Activated CD4-positive, CD25-positive, alpha-beta regulatory T cell treated with anti-CD3 and anti-CD28 coated beads, Interleukin-2, amount 50 U/mL, for 72 hours (primary cell): Measurements from ENCODE around the gene ROR2.
"Not testable (repeated sequence)": the region's sequence is repeated elsewhere in the genome, so short reads cannot be mapped to it uniquely, and the experiment has no call there.

Experiments
- DNase-seq: peaks from one replicate; pipeline ENCODE4 v3.0.0; 2021

The ROR2 gene

DNA sequence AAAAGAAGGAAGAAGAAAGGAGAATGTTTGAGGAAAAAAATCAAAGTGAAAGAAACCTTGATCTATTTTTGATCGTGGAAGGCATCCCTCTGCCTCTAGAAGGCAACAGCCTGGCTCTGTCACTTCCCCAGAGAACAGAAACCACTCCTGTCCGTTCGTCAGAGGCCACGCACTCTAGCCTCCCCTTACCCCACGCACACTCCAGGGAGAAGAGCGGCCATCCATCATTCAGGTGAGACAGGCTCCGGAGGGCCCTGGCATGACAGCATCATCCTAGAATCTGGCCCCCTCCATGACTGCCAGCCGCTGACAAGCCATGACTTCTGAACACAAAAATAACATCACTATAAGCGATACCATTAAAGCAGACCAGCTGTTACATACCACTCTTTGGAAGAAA lies 135.8 kb downstream of the ROR2 start:
- no peak for DNase-seq

DNA sequence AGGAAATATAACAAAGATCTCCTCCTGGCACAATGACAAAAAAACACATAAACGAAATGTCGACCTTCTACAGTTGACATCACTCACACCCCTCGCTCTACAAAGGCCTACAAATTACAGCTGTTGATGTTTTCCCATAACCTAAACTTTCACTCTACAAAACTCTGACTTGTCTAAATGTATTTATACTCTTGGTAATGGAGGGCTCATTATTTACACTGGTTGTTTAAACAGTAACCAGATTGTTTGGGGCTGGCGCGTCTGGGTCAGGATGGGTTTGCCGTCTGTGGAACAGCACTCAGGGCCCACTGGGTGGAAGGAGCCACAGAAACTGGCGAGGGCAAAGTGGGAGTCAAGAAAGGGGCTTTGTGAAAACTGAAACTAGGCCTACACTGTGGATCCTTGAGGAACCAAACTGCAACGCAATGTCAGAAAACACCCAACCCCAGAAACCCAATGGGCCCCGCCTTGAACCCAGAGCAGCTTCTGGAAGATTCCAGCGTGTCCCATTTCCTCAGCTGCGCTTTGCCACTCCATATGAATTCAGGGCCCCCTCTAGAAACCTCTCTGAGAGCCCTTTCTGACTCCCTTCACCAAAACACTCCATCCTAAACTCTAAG lies 136.7 kb downstream of the ROR2 start:
- no peak for DNase-seq

DNA sequence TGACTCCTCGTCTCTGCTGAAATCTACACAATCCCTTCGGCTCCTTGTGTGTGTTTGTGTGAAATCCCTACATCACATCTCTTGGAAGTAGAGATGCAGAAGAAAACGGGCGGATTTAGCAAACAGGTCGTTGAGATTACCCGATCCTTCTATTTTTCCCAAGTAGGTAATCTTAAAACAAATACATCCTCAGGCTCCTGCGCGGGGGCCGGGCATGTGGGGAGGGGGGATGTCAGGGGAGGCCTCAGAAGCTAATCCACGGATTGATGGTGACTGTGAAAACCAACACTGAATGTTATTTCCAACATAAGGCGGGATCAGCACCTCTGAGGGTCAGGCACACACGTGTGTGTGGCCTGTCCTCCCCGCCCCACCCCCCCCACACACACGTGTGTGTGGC lies 137.8 kb downstream of the ROR2 start:
- DNase-seq = no peak

DNA sequence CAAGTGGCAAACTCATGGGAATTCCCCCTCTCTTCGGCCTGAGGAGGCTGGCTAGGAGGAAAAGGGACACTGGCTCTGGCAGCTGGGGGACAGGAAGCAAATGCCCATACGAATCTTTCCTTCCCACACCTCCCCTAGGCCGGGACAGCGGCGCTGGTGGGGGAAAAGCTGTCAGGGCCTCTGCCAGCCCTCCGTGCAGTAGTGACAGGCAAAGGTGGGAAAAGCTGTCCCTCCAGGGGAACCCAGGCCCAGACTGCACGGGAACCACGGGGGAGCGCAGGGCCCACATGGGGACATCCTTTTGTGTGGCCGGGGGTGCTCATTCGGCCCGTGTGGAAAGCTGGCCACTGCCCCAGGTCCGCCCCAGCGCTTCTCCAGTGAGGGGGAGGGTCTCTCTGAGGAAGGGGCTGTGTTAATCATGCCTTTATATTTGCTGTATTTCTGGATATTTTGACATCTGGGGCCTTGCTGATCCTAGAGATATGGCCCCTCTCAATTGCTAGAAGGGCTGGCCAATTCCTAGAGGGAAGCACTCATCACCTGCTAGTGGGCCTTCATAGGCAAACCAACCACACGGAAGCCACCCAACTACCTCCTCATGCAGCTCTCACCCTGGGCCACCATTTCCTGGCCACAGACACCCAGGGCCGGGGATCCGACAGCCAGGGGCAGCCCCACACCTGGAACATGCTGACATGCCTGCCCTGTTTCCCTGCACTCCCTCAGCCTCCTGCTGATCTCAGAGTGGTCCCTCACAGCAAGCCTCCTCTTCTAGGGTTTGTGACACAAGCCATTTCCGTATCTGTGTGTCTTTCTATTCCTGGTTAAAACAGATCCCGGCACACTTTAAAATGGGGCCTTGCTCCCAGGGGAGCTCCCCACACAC lies 138.8 kb downstream of the ROR2 start:
- DNase-seq = no peak

DNA sequence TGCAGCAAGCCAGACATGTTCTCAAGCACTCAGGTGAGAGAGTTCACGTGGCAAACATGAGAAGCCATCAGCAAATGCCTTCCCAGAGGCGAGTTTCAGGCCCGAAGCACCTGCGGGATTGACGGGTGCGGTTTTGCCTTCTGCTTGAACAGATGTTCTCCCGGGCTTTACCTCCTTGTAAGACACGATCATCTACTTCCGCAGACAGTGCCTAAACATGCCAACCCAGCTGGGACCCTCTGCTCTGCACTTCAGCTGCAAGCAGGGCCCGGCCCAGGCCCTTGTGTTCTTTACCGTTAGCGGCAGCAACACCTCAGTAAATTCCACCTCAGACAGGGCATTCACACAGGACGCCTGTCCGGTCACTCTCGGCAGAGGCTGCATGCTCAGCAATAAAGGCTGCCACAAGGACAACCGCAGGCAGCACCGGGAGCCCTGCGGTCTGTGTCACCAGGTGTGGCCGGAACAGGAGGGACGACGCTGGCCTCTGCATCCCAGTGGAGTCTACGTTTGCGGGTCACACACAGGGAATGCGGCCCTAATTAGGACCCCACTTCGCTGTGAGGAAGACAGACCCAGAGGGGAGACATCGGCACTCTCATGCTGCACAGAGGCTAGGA lies 139.6 kb downstream of the ROR2 start:
- no peak for DNase-seq

DNA sequence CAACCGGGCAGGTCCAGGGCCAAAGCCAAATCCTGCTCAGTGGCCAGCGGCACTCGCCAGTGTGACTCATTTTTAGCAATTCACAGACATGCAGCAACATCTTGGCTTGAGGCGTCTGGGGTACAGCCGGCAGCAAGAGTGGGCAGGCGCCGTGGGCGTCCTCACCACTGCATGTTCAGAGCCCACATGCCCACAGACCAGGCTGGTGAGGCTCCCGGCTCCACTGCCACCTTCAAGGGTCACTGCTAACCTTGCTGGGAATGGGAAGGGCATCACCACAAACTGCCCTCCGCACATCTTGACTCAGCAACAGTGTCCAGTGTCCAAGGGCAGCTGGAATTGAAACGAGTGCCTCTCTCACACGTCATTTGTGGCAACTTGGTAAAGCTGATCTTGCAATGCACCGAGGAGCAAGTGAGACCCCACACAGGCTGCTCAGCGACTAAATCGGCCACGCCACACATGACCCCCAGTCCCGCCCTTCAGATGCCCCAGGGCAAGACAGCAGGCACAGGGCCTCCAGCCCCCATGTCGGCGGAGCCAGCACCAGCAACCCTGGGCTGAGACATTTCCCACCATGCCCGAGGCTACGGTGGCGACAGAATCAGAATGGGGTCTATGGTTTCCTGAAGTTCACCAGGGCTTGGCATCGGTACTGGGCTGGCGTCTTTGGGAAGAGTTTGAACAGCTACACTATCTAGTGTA lies 140.3 kb downstream of the ROR2 start:
- no peak for DNase-seq

DNA sequence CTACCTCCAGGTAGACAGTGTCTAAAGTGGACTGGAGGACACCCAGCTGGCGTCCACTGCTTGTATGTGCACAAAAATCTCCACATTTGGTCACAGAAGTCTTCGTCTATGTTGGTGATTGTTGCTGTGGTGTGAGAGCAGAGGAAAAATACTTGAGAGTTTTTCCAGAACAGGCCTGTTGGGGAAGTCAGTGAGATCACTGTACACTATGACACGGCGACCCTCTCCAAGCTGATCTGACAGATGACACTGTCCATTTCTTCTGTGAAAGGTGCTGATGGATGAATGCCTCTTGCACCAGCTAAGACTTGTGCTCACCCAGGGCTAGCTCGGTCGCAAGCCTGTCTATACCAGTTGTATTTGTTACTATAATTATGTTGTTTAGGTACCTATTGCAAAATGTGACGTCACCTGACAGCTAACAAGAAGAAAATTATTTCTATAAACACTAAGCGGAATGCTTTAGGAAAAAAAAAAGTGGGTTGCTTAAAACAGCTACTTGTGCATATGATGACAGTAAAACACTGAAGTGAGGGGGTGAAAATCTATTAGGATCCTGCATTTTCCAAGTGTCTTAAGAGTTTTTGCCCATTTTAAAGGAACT lies 142.3 kb downstream of the ROR2 start:
- DNase-seq = no peak

DNA sequence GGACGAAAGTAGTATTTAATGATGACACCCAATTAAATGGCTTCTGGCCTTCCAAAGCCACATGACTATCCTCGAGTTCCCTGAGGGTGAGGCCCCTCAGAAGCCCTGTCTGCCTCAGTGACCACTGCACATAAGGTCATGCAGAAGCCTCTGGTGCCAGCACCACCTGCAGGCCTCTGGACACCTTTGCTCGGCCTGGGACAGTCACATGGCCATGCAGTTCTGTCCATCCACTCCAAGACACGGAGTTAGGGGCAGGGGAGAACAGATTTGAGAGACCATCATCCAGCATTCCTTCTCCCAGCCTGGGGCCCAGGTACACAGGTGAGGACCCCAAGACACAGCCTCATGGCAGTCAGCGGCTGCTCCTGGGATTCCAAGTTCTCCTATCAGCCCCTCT lies 145.0 kb downstream of the ROR2 start:
- no peak for DNase-seq

DNA sequence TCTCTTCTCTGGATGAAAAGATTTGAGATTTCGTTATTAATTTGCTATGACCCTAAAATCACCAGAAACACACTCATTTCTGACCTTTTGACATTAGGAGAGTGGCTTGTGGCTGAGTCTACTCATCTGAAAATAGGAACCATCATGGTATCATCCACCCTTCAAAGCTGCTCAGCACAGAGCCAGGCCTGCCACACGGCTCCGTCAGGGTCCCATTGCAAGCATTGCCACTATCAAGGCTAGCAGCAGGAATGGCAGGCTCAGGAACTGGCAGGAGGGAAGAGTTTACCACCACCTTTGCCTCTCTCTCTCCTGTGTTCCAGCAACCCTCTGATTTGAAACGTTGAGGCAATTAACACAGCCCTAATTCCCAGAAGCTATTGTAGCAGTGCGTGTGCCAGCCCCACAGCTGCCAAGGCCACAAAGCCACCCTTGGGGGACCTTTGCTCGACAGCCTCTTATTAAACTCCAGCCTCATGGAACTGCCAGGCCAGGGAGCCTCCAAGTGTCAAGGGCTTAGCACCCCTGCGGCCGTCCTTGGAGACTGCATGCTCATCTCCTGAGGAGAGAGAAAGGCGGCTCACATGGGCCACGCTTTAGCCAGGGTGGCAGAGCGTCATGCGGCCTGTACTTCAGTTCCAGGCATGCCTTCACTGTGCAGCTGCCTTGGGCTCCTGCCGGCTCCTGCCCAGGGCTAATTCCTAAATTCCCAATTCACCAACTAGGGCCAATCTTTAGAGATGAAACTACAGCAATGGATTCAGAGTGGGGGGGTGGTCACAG lies 145.9 kb downstream of the ROR2 start:
- DNase-seq = no peak

DNA sequence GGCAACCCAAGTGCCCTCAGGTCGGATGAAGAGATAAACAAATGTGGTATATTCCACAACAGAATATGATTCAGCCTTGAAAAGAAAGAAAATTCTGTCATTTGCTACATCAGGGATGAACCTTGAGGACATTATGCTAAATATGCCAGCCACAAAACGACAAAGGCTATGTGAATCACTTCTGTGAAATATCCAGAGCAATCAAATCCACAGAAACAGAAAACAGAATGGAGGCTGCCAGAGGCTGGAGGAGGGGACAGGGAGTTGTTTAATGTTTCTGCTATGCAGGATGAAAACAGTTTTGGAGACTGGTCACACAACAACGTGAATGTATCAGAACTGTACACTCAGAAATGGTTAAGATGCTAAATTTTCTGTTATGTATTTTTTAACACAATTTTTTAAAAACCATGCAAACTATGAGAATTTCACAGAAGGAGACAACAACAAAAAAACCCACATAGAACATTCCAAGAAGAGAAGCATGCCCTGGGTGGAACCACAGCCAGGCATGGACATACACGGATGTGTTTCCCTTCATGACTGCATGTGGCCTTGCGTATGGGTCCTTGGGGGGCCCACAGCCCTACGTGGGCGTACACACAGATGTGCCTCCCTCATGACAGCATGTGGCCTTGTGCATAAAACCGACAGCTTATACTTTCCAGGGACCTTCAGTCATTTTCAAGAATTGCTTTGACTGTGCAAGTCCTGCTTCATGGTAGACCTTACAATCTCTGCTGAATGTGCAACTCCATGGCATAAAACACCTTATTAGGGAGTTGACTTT lies 146.7 kb downstream of the ROR2 start:
- DNase-seq = no peak

DNA sequence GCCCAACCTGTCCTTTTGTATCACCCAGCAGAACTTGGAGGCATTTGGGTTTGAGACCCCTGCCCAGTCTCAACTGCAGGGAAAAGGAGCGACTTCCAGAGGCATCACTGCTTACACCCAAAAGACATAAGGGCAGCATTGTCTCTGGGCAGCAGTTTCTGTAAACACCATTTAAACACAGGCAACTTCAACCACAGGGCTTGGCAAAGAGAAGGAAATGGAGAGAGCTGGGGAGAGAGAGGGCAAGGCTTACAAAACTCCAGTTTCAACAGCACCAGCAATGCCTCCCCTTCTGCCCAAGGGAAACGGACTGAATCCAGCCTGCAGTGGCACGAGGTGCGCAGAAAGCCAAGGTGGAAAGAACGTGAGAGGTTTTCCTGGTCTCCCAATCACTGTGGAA lies 147.6 kb downstream of the ROR2 start:
- DNase-seq = no peak

DNA sequence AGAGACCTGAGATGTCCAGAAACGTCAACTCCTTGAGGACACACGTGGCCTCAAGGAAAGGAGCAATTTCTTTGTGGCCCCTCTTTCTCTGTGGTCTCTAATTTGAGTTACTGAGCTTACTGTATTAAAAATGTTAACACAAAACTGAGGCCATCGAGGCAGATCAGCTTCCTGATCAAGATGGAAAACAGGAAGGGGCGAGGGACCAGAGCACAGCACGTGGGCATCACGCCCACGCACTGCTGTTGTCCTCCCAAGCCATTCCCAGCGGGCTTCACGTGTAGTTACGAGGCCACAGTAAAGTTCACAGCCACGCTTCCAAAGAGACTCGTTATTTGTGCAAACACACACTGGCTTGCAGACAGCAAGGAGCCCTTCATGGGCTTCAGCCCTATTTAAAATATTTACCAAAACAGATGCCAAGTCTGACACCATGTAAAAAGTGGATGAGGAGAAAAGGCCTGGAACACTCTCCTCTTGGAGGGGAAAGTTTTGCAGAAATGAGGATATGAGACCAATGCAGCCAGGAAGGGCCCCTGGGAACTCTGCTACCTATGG lies 149.5 kb downstream of the ROR2 start:
- no peak for DNase-seq

DNA sequence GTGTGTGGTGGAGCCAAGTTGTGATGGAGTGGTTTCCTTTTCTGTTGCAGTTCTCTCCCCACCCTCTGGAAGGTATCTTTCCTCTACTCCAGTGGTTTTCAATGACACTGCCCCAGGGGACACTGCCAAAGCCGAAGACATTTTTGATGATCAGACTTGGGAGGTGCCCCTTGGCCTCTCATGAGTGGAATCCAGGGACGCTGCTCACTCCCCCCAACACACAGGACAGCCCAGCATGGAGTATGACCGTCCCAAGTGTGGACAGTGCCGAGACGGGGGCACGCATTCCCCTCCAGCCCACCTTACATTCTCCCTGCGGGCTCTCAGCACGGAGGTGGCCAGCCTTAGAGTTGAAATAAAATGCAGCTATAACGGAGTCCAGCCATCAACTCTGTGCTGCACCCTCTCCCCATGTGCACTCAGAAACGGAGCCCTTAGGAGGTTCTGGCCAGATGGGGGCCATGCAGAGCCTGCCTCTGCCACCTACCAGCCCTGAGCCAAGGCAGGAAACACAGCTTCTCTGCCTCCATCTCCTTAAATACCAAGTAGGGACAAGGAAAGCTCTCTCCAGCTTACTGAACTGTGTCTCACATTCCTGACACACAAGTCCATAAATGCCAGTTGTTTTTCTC lies 150.8 kb downstream of the ROR2 start:
- DNase-seq = no peak

DNA sequence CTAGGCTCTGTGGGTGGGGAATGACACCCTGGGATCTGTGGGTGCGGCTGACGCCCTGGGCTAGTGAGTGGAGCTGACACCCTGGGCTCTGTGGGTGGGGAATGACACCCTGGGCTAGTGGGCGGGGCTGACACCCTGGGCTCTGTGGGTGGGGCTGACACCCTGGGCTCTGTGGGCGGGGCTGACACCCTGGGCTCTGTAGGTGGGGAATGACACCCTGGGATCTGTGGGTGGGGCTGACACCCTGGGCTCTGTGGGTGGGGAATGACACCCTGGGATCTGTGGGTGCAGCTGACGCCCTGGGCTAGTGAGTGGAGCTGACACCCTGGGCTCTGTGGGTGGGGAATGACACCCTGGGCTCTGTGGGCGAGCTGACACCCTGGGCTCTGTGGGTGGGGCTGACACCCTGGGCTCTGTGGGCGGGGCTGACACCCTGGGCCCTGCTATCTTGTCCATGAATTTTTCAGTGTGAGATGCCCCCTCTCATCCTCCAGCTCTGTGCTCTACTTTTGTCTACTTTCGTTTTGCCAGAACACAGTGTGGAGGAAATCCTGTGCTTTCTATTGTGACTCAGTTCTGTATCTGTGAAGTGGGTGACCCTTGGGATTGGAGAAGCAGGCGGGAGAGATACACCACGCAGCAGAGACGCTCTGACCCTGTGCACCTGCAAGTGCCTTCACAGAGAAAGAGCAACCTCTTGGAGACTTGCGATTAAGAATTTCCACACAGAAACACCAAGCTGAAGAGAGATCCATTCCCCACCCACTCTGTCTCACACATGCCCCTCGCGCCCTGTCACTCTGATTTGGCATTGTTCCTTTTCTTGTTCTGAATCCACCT lies 151.5 kb downstream of the ROR2 start:
- not testable (repeated sequence) for DNase-seq

DNA sequence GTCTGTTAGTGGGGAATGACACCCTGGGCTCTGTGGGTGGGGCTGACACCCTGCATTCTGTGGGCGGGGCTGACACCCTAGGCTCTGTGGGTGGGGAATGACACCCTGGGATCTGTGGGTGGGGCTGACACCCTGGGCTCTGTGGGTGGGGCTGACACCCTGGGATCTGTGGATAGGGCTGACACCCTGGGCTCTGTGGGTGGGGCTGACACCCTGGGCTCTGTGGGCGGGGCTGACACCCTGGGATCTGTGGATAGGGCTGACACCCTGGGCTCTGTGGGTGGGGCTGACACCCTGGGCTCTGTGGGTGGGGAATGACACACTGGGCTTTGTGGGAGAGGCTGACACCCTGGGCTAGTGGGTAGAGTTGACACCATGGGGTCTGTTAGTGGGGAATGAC lies 152.5 kb downstream of the ROR2 start:
- DNase-seq = not testable (repeated sequence)

DNA sequence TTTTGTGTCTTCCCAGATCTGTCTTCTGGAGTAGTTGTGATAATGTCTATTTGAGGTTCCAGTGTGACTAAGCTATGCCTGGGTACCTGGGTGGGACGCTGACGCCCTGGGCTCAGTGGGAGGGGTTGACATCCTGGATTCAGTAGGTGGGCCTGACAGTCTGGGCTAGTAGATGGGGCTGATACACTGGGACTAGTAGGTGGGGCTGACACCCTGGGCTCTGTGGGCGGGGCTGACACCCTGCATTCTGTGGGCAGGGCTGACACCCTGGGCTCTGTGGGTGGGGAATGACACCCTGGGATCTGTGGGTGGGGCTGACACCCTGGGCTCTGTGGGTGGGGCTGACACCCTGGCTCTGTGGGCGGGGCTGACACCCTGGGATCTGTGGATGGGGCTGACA lies 153.5 kb downstream of the ROR2 start:
- DNase-seq = not testable (repeated sequence)

DNA sequence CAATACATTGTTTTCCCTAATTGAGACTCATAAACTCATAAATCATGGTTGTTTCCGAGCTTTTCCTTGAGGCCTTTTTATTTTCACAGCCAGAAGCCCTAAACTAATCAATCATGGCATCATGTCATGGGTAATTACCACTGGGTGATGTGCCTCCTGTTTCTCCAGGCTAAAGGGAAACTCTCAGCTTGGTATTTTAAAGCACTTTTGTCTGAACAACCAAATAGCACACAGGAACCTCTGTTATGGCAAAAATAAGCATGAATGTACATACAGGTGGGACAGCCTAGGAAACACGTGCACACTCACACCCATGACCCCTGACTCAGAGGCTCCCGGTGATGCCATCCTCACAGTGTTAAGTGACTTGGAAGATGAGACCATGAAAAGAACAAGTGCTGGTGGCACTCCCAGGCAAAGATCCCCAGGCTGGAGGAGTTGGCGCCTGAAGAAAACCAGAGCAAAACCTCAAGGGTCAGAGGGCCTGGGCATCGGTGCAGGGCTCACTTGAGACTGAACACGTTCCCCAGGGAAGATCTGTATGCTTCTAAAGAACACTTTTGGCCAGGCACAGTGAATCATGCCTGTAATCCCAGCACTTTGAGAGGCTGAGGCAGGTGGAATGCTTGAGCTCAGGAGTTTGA lies 154.3 kb downstream of the ROR2 start:
- no peak for DNase-seq

DNA sequence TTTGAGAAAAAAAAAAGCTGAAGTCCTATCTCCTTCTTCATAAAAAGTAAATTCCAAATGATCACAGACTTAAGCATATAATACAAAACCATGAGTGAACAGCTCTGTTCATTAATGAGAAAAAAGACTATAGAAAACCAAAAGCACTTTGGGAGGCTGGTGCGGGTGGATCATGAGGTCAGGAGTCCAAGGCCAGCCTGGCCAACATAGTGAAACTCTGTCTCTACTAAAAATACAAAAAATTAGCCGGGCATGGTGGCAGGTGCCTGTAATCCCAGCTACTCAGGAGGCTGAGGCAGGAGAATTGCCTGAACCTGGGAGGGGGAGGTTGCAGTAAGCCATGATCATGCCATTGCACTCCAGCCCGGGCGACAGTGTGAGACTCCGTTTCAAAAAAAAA lies 156.7 kb downstream of the ROR2 start:
- not testable (repeated sequence) for DNase-seq

DNA sequence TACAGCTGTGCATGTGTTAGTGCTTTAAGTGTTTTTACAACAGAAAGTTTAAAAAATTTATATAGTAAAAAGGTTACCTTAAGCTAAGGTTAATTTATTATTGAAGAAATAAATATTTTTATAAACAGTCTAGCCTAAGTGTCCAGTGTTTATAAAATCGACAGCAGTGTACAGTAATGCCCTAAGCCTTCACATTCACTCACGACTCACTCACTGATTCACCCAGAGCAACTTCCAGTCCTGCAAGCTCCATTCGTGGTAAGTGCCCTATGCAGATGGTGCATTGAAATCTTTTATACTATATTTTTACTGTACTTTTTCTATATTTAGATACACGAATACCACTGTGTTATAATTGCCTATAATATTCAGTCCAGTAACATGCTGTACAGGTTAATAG lies 159.1 kb downstream of the ROR2 start:
- no peak for DNase-seq
